Stimulated activated CD4-positive, alpha-beta T cell treated with anti-CD3 and anti-CD28 coated beads, Interleukin-15, amount 100 ng/mL, for 48 hours (primary cell): ENCODE measurements around the gene VIPR2.
"Not testable (repeated sequence)": the region's sequence is repeated elsewhere in the genome, so short reads cannot be mapped to it uniquely, and the experiment has no call there.

Experiments
- DNase-seq, 2 donors: peaks; one replicate each; pipeline ENCODE4 v3.0.0-alpha.2; 2020; ENCODE audit warnings: low read depth in 2 of 2

VIPR2 gene

GRCh38 chr7:158988302-158988862, 156.3 kb downstream of the VIPR2 start:
- DNase-seq, result no peak

DNA sequence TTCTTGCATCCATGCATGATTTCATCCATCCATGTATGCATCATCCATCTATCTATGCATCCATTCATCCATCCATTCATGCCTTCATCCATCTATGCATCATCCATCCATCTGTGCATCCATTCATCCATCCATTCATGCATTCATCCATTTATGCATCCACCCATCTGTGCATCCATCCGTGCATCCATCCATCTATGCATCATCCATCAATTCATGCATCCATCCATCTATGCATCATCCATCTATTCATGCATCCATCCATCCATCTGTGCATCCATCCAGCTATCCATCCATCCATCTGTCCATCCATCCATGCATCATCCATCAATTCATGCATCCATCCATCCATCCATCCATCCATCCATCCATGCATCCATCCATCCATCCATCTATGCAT, 157.0 kb downstream of the VIPR2 start:
- no peak for DNase-seq

GRCh38 chr7:158985583-158985982, 159.1 kb downstream of the VIPR2 start:
- no peak for DNase-seq

DNA sequence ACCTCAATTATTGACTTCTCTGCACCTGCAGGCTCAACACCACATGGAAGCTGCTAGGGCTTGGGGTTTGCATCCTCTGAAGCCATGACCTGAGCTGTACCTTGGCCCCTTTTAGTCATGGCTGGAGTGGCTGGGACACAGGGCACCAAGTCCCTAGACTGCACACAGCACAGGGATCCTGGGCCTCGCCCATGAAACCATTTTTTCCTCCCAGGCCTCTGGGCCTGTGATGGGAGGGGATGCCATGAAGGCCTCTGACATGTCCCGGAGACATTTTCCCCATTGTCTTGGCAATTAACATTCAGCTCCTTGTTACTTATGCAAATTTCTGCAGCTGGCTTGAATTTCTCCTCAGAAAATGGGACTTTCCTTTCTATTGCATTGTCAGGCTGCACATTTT, 160.7 kb downstream of the VIPR2 start:
- DNase-seq, result not testable (repeated sequence)

DNA sequence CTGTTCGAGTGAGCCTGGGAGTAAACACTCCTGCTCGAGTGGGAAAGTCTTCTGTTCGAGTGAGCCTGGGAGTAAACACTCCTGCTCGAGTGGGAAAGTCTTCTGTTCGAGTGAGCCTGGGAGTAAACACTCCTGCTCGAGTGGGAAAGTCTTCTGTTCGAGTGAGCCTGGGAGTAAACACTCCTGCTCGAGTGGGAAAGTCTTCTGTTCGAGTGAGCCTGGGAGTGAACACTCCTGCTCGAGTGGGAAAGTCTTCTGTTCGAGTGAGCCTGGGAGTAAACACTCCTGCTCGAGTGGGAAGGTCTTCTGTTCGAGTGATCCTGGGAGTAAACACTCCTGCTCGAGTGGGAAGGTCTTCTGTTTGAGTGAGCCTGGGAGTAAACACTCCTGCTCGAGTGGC, 162.6 kb downstream of the VIPR2 start:
- not testable (repeated sequence) for DNase-seq

DNA sequence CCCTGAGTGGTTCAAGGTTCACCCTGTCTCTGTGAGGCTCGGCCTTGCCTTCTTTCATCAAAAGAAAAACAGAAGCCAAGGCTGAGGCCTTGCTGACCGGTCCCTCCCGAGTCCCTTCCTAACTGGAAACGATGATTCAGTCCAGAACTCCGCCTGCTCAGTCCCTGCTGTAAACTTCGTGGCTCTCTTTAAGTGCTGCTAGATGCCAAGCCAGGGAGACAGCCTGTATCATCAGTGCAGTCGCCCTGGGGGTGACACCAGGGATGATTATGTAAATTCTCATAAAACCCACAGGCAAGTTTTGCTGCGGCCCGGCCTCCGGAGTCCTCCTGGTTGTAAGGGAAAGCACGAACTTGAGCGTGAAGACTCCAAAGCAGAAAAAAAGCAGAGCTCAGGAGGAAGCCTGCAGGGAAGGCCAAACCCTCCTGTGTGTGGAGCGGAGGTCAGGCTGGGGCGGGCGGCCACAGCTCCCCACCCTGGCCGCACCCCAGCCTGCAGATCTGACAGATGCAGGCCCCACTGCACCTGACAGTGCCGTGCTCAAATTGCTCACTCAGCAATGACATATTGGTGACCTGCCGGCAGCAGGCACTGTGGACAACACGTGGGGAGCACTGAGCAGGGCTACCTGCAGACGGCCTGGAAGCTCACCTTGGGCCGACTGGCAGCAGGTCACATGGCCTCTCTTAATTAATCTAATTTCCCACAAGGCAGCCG, 164.9 kb downstream of the VIPR2 start:
- DNase-seq, result no peak

- DNase-seq, result no peak
Observed at GRCh38 chr7:158979023-158979529, 165.6 kb downstream of the VIPR2 start.
